ENCODE results near the gene RASA3.

Gene RASA3

GRCh38 chr13:114123448-114123847 lies 9.0 kb downstream of the RASA3 start:
- Histone ChIP-seq H3K27ac (no peak overlapping the region), H3K9me3 (no peaks in the 10 kb centered on the region), H3K4me3 (ENCODE audit: low read depth in 1 of 2, low read length in 1 of 2) (no peak overlapping the region), H3K4me1 (ENCODE audit: control insufficient read depth in 1 of 2, insufficient read depth in 1 of 2, low read depth in 1 of 2, low read length in 1 of 2) (peaks cover 5 to 6% of the 10 kb centered on the region in 2 experiments), H3K36me3 (no peaks in the 10 kb centered on the region), H3K27me3 (peaks cover 8% of the 10 kb centered on the region)
- no peak for TF ChIP-seq CTCF (IDR thresholded peaks at IDR 0.05)

GRCh38 chr13:114122591-114123211 lies 9.7 kb downstream of the RASA3 start:
- no peaks in the 10 kb centered on the region for H3K9me3 ChIP-seq
- no peaks in the 10 kb centered on the region for H3K4me1 ChIP-seq (ENCODE audit: control insufficient read depth in 1 of 2, insufficient read depth in 1 of 2, low read depth in 1 of 2, low read length in 1 of 2)
- H3K4me3 ChIP-seq (ENCODE audit: low read depth in 1 of 2, low read length in 1 of 2) = no peak overlapping the region
- TF ChIP-seq CTCF (IDR thresholded peaks at IDR 0.05) = no peak
- no peak overlapping the region for H3K27ac ChIP-seq
- peaks cover 9% of the 10 kb centered on the region for H3K27me3 ChIP-seq
- H3K36me3 ChIP-seq = no peaks in the 10 kb centered on the region

- Histone ChIP-seq H3K27ac (no peak overlapping the region), H3K4me1 (ENCODE audit: control insufficient read depth in 1 of 2, insufficient read depth in 1 of 2, low read depth in 1 of 2, low read length in 1 of 2) (no peaks in the 10 kb centered on the region), H3K27me3 (peaks cover 9% of the 10 kb centered on the region), H3K36me3 (no peaks in the 10 kb centered on the region), H3K9me3 (no peaks in the 10 kb centered on the region), H3K4me3 (ENCODE audit: low read depth in 1 of 2, low read length in 1 of 2) (no peak overlapping the region)
- TF ChIP-seq CTCF (IDR thresholded peaks at IDR 0.05) = no peak
Observed at GRCh38 chr13:114122127-114122511, 10.3 kb downstream of the RASA3 start.

- H3K4me1 ChIP-seq (ENCODE audit: control insufficient read depth in 1 of 2, insufficient read depth in 1 of 2, low read depth in 1 of 2, low read length in 1 of 2) = no peaks in the 10 kb centered on the region
- H3K4me3 ChIP-seq (ENCODE audit: low read depth in 1 of 2, low read length in 1 of 2) = no peak overlapping the region
- TF ChIP-seq CTCF (IDR thresholded peaks at IDR 0.05) = no peak
- no peaks in the 10 kb centered on the region for H3K36me3 ChIP-seq
- H3K9me3 ChIP-seq = no peaks in the 10 kb centered on the region
- no peak overlapping the region for H3K27ac ChIP-seq
- H3K27me3 ChIP-seq = peaks cover 9% of the 10 kb centered on the region
Observed at GRCh38 chr13:114121496-114122126, 10.8 kb downstream of the RASA3 start.

- no peaks in the 10 kb centered on the region for H3K4me1 ChIP-seq (ENCODE audit: control insufficient read depth in 1 of 2, insufficient read depth in 1 of 2, low read depth in 1 of 2, low read length in 1 of 2)
- H3K36me3 ChIP-seq = no peaks in the 10 kb centered on the region
- no peak overlapping the region for H3K27ac ChIP-seq
- TF ChIP-seq CTCF (IDR thresholded peaks at IDR 0.05) = no peak
- H3K27me3 ChIP-seq = peaks cover 9% of the 10 kb centered on the region
- H3K9me3 ChIP-seq = no peaks in the 10 kb centered on the region
- H3K4me3 ChIP-seq (ENCODE audit: low read depth in 1 of 2, low read length in 1 of 2) = no peak overlapping the region
Observed at GRCh38 chr13:114121031-114121430, 11.4 kb downstream of the RASA3 start.
